Measurements from ENCODE around the gene ABL1.

DNA sequence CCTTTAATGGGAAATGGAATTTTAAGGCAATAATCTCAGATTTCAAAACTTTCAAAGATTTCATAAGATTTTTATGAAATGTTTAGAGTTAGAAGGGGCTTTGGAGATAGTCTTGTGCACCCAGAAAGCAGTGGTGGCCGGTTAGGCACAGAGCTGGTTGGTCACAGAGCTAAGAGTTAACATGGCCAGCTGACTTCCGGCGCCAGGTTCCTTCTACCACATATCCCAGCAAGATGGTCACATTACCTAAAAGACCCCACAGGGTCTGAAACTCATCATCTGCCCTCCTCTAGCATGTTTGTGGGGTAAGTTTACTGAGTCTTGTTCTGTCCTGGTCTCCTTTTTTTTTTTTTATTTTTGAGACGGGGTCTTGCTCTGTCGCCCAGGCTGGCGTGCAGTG lies 42.2 kb downstream of the ABL1 start:
- TF ChIP-seq SP1 (IDR thresholded peaks at IDR 0.05), result no peak
- TF ChIP-seq LEF1 (IDR thresholded peaks at IDR 0.05; ENCODE audit: borderline replicate concordance), result no peak
- no peak for TF ChIP-seq BHLHE40 (IDR thresholded peaks at IDR 0.05; ENCODE audit: borderline replicate concordance)
- no peak for TF ChIP-seq FOXA1 (IDR thresholded peaks at IDR 0.05)
- no peak for TF ChIP-seq NFRKB (IDR thresholded peaks at IDR 0.05)
- no peak for TF ChIP-seq L3MBTL2 (conservative IDR thresholded peaks at IDR 0.05)
- no peak for TF ChIP-seq FOXK2 (IDR thresholded peaks at IDR 0.05)
- no peak for TF ChIP-seq TARDBP (IDR thresholded peaks at IDR 0.05)
- no peak for TF ChIP-seq ELF4 (IDR thresholded peaks at IDR 0.05)
